Astrocyte (in vitro differentiated cells and primary cell): Measurements from ENCODE around the gene FBXW9. TPM values are rescaled to one million over a fixed set of nuclear protein-coding genes. Genes with fewer than 3 reads are reported as not detected.

Experiments used
- DNase-seq: peaks from one replicate; pipeline ENCODE4 v3.0.0-alpha.2; 2010; ENCODE audit warnings: low read depth
- FAIRE-seq: peaks from 2 replicates; lab custom pipeline; 2011; peaks lifted over from hg19 to GRCh38; lab: Jason Lieb, UNC
- H2AFZ ChIP-seq: 2 replicates; pipeline ENCODE4 v1.6.0; 2012; ENCODE audit warnings: low read depth, low read length, inconsistent platforms
- H3K27ac ChIP-seq: 2 replicates; pipeline ENCODE4 v1.5.1; 2011; ENCODE audit warnings: low read depth, low read length, inconsistent platforms
- H3K27me3 ChIP-seq: 2 replicates; pipeline ENCODE4 v1.6.0; 2011; ENCODE audit warnings: low read length, inconsistent platforms; ENCODE audit not compliant: insufficient read depth
- H3K36me3 ChIP-seq: 2 replicates; pipeline ENCODE4 v1.5.1; 2011; ENCODE audit warnings: low read length, inconsistent platforms; ENCODE audit not compliant: insufficient read depth
- H3K4me1 ChIP-seq: 2 replicates; pipeline ENCODE4 v1.5.1; 2011; ENCODE audit warnings: low read length, inconsistent platforms; ENCODE audit not compliant: insufficient read depth
- H3K4me2 ChIP-seq: 2 replicates; pipeline ENCODE4 v1.6.0; 2012; ENCODE audit warnings: low read length, inconsistent platforms
- H3K4me3 ChIP-seq: 2 replicates; pipeline ENCODE4 v1.5.1; 2011; ENCODE audit warnings: low read depth, mild to moderate bottlenecking, low read length, inconsistent platforms; ENCODE audit not compliant: insufficient read depth
- H3K79me2 ChIP-seq: 2 replicates; pipeline ENCODE4 v1.6.0; 2012; ENCODE audit warnings: mild to moderate bottlenecking, low read length, inconsistent platforms; ENCODE audit not compliant: insufficient read depth
- H3K9ac ChIP-seq: 2 replicates; pipeline ENCODE4 v1.6.0; 2012; ENCODE audit warnings: mild to moderate bottlenecking, low read length, inconsistent platforms
- H3K9me3 ChIP-seq: 2 replicates; pipeline ENCODE4 v1.5.1; 2012; ENCODE audit warnings: low read depth, mild to moderate bottlenecking, low read length, inconsistent platforms; ENCODE audit not compliant: insufficient read depth
- H4K20me1 ChIP-seq: 2 replicates; pipeline ENCODE4 v1.6.0; 2012; ENCODE audit warnings: low read length, inconsistent platforms; ENCODE audit not compliant: insufficient read depth
- H3K27ac Mint-ChIP-seq: one replicate; pipeline ENCODE4 v1.8.0; 2021; ENCODE audit warnings: mild to moderate bottlenecking, mixed read lengths; ENCODE audit not compliant: unreplicated experiment
- H3K27me3 Mint-ChIP-seq: one replicate; pipeline ENCODE4 v1.8.0; 2021; ENCODE audit warnings: low read depth, mixed read lengths; ENCODE audit not compliant: unreplicated experiment
- H3K36me3 Mint-ChIP-seq: one replicate; pipeline ENCODE4 v1.8.0; 2021; ENCODE audit warnings: low read depth, mixed read lengths; ENCODE audit not compliant: unreplicated experiment
- H3K4me1 Mint-ChIP-seq: one replicate; pipeline ENCODE4 v1.8.0; 2021; ENCODE audit warnings: low read depth, mixed read lengths; ENCODE audit not compliant: unreplicated experiment
- H3K4me3 Mint-ChIP-seq: one replicate; pipeline ENCODE4 v1.8.0; 2021; ENCODE audit warnings: mild to moderate bottlenecking, moderate library complexity, mixed read lengths; ENCODE audit not compliant: unreplicated experiment
- H3K9me3 Mint-ChIP-seq: one replicate; pipeline ENCODE4 v1.8.0; 2021; ENCODE audit warnings: mild to moderate bottlenecking, mixed read lengths; ENCODE audit not compliant: unreplicated experiment
- EZH2 ChIP-seq: IDR thresholded peaks from 2 replicates; pipeline ENCODE4 v1.6.1; 2012; ENCODE audit warnings: mild to moderate bottlenecking, low read length, inconsistent platforms; ENCODE audit not compliant: insufficient read depth
- total RNA-seq: library from RNA; stranded (reverse); gene quantifications from 2 replicates; pipeline ENCODE4 v1.2.1, GENCODE V29; 2021
- TF ChIP-seq, protein P1 (sequence below): IDR thresholded peaks from 2 replicates; pipeline ENCODE4 v1.5.1; 2011; ENCODE audit warnings: low read depth, mild to moderate bottlenecking, inconsistent platforms, low read length, moderate library complexity; ENCODE audit not compliant: insufficient read depth

FBXW9 gene
- total RNA-seq, 1 donor from 2014 or later: 9.9 TPM

DNA sequence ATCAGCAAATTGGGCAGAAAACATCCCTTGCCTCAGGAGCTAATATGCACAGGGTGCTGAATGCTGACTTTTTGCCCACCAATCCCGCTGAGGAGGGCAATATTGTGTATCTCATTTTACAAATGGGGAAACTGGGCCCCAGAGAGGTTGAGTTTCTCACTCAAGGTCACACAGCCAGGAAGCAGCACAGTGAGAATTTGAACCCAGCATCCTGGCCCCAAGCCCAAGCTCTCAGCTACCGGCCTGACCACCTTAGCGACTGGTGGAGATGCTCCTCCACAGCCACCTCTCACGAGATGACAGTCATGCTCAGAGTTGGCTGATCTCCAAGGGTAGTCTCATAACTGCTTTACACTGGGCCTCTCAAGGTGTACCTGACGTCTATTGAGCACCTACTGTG is 3.5 kb downstream of the FBXW9 start:
- TF ChIP-seq, protein P1, sequence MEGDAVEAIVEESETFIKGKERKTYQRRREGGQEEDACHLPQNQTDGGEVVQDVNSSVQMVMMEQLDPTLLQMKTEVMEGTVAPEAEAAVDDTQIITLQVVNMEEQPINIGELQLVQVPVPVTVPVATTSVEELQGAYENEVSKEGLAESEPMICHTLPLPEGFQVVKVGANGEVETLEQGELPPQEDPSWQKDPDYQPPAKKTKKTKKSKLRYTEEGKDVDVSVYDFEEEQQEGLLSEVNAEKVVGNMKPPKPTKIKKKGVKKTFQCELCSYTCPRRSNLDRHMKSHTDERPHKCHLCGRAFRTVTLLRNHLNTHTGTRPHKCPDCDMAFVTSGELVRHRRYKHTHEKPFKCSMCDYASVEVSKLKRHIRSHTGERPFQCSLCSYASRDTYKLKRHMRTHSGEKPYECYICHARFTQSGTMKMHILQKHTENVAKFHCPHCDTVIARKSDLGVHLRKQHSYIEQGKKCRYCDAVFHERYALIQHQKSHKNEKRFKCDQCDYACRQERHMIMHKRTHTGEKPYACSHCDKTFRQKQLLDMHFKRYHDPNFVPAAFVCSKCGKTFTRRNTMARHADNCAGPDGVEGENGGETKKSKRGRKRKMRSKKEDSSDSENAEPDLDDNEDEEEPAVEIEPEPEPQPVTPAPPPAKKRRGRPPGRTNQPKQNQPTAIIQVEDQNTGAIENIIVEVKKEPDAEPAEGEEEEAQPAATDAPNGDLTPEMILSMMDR: no peak
- TF ChIP-seq EZH2: no peak
- H3K27me3 Mint-ChIP-seq: no peaks in the 10 kb centered on the region
- no peaks in the 10 kb centered on the region for H3K27me3 ChIP-seq
- peaks cover 5% of the 10 kb centered on the region for H3K4me1 Mint-ChIP-seq
- H3K79me2 ChIP-seq: no peaks in the 10 kb centered on the region
- H3K9ac ChIP-seq: no peak overlapping the region
- no peak overlapping the region for H3K4me2 ChIP-seq
- FAIRE-seq (no peak), DNase-seq (no peak)
- H3K36me3 Mint-ChIP-seq: peaks cover 6% of the 10 kb centered on the region
- no peak overlapping the region for H3K27ac ChIP-seq
- no peaks in the 10 kb centered on the region for H4K20me1 ChIP-seq
- H3K9me3 ChIP-seq: no peaks in the 10 kb centered on the region
- no peak overlapping the region for H3K27ac Mint-ChIP-seq
- peaks cover 15% of the 10 kb centered on the region for H3K4me1 ChIP-seq
- peaks cover 2% of the 10 kb centered on the region for H3K36me3 ChIP-seq
- H3K4me3 Mint-ChIP-seq: no peak overlapping the region
- H2AFZ ChIP-seq: no peak overlapping the region
- no peak overlapping the region for H3K4me3 ChIP-seq
- no peaks in the 10 kb centered on the region for H3K9me3 Mint-ChIP-seq

DNA sequence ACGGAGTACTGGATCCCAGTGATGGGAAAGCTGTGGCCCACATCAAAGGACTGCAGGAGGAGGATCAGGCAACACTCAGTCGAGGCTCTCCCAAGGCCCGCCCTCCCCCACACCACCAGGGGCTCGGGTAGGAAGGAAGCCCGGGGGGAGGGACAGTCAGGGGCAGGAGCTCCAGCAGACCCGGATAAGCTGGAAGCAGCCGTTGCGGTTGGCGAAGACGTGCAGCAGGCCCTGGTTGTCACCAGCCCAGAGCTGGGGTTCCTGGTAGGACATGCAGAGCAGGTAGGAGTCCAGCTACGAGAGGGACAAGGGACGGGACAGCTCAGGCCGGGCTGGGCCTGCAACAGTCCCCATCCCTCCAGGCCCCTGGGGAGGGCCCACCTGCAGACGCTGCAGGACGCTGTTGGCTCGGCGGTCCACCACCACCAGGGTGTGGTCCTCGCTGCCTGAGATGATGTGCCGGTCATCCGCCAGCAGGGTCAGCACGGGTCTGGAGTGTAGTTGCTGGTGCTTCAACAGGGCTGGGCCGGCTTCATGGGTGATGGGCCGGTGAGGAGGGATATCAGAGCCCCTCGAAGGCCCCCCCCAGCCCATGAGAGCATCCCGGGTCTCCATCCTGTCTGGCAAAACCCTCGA is 6.7 kb downstream of the FBXW9 start:
- no peaks in the 10 kb centered on the region for H4K20me1 ChIP-seq
- H3K9me3 ChIP-seq: no peaks in the 10 kb centered on the region
- H3K27ac Mint-ChIP-seq: no peak overlapping the region
- no peaks in the 10 kb centered on the region for H3K4me1 Mint-ChIP-seq
- H3K4me2 ChIP-seq: no peak overlapping the region
- no peaks in the 10 kb centered on the region for H3K27me3 Mint-ChIP-seq
- no peak overlapping the region for H3K9ac ChIP-seq
- H3K27me3 ChIP-seq: no peaks in the 10 kb centered on the region
- peaks cover 6% of the 10 kb centered on the region for H3K36me3 Mint-ChIP-seq
- peaks cover 2% of the 10 kb centered on the region for H3K36me3 ChIP-seq
- H3K79me2 ChIP-seq: no peaks in the 10 kb centered on the region
- H3K9me3 Mint-ChIP-seq: no peaks in the 10 kb centered on the region
- no peak for FAIRE-seq
- no peaks in the 10 kb centered on the region for H3K4me1 ChIP-seq
- no peak for TF ChIP-seq EZH2
- TF ChIP-seq, protein P1: no peak
- no peak overlapping the region for H3K27ac ChIP-seq
- no peak overlapping the region for H3K4me3 ChIP-seq
- no peak overlapping the region for H2AFZ ChIP-seq
- DNase-seq: no peak
- no peak overlapping the region for H3K4me3 Mint-ChIP-seq

DNA sequence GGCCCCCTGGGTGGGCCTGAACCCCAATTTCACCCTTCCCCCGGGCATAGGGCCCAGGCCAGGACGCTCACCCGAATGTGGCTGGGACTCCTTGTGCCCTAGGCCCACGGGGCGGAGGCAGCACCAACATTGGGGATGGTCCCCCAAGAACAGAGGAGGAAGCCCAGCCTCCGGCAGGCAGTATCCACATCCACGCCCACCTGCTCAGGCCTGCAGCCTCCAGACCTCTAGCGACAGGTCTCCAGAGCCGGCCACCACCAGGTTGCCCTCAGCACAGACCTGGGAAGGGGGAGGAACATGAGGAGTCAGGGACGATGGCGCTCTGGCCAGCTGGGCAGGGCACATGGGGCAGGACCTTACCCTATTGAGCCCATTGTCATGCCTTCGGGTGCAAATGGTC is 7.4 kb downstream of the FBXW9 start:
- no peaks in the 10 kb centered on the region for H3K79me2 ChIP-seq
- Mint-ChIP-seq H3K9me3 (no peaks in the 10 kb centered on the region), H3K4me1 (no peaks in the 10 kb centered on the region), H3K27me3 (no peaks in the 10 kb centered on the region), H3K36me3 (peaks cover 4% of the 10 kb centered on the region), H3K4me3 (no peak overlapping the region), H3K27ac (no peak overlapping the region)
- H4K20me1 ChIP-seq: no peaks in the 10 kb centered on the region
- no peak for DNase-seq
- H3K4me2 ChIP-seq: no peak overlapping the region
- no peak for FAIRE-seq
- no peak overlapping the region for H3K9ac ChIP-seq
- H3K9me3 ChIP-seq: no peaks in the 10 kb centered on the region
- no peaks in the 10 kb centered on the region for H3K4me1 ChIP-seq
- no peak overlapping the region for H3K4me3 ChIP-seq
- peaks cover 2% of the 10 kb centered on the region for H3K36me3 ChIP-seq
- no peak overlapping the region for H2AFZ ChIP-seq
- TF ChIP-seq, protein P1: no peak
- no peak for TF ChIP-seq EZH2
- H3K27ac ChIP-seq: no peak overlapping the region
- H3K27me3 ChIP-seq: no peaks in the 10 kb centered on the region
